BJ (cell line): ENCODE measurements around the gene GRIK3. TPM values are rescaled to one million over a fixed set of nuclear protein-coding genes. Genes with fewer than 3 reads are reported as not detected.

Experiments
- CTCF ChIA-PET: fragments of 350-600 bp; formaldehyde crosslinking; extraction: SDS; loops from one replicate; lab custom pipeline; 2021; ENCODE audit warnings: antibody characterized with exemption, inconsistent platforms; lab: Yijun Ruan, JAX
- POLR2A ChIA-PET: fragments of 300-600 bp; sonication (Branson Sonifier 250); formaldehyde crosslinking; extraction: SDS; loops from one replicate; lab custom pipeline; 2021; ENCODE audit warnings: antibody characterized with exemption; lab: Charles Lee
- DNase-seq: peaks from one replicate; pipeline ENCODE4 v3.0.0-alpha.2; 2011; ENCODE audit warnings: low read depth
- H3K27me3 ChIP-seq: 2 replicates; pipeline ENCODE4 v1.6.0; 2011; ENCODE audit warnings: low read length; ENCODE audit not compliant: control insufficient read depth, insufficient read depth
- H3K36me3 ChIP-seq: 2 replicates; pipeline ENCODE4 v1.5.1; 2011; ENCODE audit warnings: low read length; ENCODE audit not compliant: control insufficient read depth, insufficient read depth
- H3K4me3 ChIP-seq: 2 replicates; pipeline ENCODE4 v1.5.1; 2011; ENCODE audit warnings: low read depth, mild to moderate bottlenecking, control low read depth, low read length
- polyA plus RNA-seq: library from polyadenylated mRNA; depleted of rRNA; stranded (reverse); fragments of >200 nt; gene quantifications from 2 replicates; pipeline ENCODE4 v1.2.3, GENCODE V29; 2011
- TF ChIP-seq, protein P1 (sequence below): IDR thresholded peaks from 2 replicates; pipeline ENCODE4 v1.5.1; 2011; ENCODE audit warnings: low read depth, mild to moderate bottlenecking, control low read depth, inconsistent platforms, low read length, moderate library complexity; ENCODE audit not compliant: insufficient read depth

The GRIK3 gene
- polyA plus RNA-seq, 1 experiment = not detected

DNA sequence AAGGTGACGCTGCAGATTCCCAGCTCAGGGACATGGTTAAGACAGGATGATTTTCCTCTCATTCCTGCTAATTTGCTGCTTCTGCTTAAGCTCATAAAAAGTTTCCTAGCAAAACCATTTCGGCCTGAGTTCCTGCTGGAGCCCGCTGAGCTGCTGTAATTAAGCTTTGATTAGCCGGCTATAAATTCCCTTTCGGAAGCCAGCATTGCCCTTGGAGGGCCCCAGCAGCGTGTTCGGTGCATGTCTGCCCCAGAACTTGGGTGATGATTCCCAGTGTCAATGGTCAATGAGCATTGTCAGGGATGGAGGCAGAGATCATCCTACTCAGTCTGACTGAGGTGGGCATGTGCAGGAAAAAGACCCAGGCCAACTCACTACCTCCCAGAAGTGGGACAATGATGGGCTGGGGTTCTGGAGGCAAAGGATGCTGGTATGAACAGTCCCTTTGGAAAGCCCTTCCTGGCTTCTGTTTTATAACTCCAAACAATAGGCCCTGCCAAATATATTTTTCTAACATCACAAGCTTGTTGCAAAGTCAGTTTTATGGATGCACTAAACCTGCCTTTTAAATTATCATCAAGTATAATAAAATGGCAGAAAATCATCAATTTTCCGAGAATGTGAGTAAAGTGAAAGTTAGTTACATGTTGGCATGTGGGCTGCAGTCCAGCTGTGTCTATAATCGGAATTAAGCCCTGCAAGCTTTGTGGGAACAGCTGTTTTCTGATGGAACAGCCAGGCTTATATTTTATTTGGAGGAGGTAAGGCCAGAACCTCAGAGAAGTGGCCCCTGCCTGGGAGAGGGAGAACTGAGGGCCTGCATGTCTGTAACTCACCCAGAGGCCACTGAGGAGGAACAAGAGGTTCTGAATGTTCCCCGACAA is 257.1 kb downstream of the GRIK3 start:
- ChIA-PET POLR2A (no interaction called here), CTCF (no interaction called here)
- Histone ChIP-seq H3K27me3 (0 out of 2 replicates have a peak, but pooled peaks cover 1% of the 10 kb centered on the region), H3K4me3 (no peak overlapping the region), H3K36me3 (no peaks in the 10 kb centered on the region)
- TF ChIP-seq, protein P1, sequence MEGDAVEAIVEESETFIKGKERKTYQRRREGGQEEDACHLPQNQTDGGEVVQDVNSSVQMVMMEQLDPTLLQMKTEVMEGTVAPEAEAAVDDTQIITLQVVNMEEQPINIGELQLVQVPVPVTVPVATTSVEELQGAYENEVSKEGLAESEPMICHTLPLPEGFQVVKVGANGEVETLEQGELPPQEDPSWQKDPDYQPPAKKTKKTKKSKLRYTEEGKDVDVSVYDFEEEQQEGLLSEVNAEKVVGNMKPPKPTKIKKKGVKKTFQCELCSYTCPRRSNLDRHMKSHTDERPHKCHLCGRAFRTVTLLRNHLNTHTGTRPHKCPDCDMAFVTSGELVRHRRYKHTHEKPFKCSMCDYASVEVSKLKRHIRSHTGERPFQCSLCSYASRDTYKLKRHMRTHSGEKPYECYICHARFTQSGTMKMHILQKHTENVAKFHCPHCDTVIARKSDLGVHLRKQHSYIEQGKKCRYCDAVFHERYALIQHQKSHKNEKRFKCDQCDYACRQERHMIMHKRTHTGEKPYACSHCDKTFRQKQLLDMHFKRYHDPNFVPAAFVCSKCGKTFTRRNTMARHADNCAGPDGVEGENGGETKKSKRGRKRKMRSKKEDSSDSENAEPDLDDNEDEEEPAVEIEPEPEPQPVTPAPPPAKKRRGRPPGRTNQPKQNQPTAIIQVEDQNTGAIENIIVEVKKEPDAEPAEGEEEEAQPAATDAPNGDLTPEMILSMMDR = no peak
- no peak for DNase-seq

DNA sequence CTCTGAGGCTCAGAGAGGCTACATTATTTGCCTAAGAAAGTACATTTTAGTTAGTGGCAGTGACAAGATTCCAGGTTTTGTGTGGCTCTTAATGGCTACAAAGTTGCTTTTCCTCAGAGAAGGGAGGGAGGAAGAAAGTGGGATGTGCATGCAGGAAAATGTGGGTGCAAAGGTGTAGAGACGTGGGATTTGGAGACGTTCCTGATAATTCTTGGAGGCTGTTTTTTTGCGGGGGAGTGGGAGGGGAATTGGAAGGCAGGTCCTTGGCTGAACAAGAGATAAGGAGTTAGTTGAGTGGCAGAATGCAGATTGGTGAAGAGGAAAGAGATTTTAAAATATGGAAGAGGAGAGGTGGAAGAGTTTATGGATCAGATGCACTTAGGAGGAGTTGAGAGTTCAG is 258.1 kb downstream of the GRIK3 start:
- H3K4me3 ChIP-seq = no peak overlapping the region
- H3K36me3 ChIP-seq = no peaks in the 10 kb centered on the region
- DNase-seq = no peak
- CTCF ChIA-PET = no interaction called here
- TF ChIP-seq, protein P1 = no peak
- POLR2A ChIA-PET = no interaction called here
- 0 out of 2 replicates have a peak, but pooled peaks cover 1% of the 10 kb centered on the region for H3K27me3 ChIP-seq

DNA sequence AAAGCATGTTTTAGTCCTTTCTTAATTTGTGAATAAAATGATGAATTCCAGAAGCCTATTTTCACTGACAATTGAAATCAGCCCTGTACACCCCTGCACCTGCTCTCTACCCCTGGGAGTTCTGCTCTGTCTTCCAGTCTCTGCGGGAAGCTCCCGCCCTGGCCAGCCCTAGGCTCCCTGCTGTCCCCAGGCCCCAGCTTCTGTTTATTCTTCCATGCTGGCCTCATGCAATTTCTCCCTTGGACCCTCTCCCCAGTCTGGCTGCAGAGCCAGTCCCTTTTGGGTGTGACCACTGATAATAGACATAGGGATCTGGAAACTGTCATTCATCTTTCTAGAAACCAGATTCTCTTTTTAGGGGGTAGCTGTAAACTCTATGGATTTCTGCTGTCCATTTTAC is 258.6 kb downstream of the GRIK3 start:
- H3K4me3 ChIP-seq = no peak overlapping the region
- H3K27me3 ChIP-seq = 0 out of 2 replicates have a peak, but pooled peaks cover 1% of the 10 kb centered on the region
- DNase-seq = no peak
- no peaks in the 10 kb centered on the region for H3K36me3 ChIP-seq
- ChIA-PET CTCF (no interaction called here), POLR2A (no interaction called here)
- TF ChIP-seq, protein P1 = no peak

DNA sequence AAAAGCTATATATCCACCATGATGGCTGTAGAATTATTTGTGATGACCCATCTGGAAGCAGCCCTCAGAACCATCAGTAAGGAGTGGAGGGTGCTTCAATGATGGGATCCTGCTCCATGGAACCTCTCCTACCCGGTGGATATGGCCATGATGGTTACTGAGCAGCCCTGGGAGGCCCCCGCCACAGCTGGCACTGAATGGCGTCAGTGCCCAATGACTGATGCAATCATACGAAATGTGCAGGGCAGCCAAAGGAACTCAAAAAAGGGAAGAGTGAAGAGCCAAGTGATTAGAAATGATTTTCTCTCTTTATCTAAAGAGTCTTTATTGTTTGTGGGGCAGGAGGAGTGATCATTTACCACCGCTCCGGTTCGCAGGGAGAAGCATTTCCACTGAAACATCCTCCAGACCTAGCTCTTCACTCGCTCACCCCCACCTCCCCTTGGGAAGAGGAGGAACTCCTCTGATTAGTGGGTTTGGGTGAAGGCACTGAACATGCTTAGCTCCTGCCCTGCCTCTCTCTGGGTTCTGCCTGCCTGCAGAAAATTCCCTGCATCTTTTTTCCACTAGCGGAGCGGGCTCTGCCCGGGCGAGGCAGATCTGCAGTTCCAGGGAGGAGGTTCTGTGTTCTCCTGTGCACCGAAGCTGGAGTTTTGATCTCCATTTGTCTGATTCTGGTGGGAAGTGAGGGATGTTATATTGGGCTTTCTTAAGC is 260.3 kb downstream of the GRIK3 start:
- TF ChIP-seq, protein P1 = no peak
- CTCF ChIA-PET = no interaction called here
- POLR2A ChIA-PET = no interaction called here
- no peak for DNase-seq
- Histone ChIP-seq H3K36me3 (no peaks in the 10 kb centered on the region), H3K4me3 (no peak overlapping the region), H3K27me3 (0 out of 2 replicates have a peak, but pooled peaks cover 1% of the 10 kb centered on the region)

DNA sequence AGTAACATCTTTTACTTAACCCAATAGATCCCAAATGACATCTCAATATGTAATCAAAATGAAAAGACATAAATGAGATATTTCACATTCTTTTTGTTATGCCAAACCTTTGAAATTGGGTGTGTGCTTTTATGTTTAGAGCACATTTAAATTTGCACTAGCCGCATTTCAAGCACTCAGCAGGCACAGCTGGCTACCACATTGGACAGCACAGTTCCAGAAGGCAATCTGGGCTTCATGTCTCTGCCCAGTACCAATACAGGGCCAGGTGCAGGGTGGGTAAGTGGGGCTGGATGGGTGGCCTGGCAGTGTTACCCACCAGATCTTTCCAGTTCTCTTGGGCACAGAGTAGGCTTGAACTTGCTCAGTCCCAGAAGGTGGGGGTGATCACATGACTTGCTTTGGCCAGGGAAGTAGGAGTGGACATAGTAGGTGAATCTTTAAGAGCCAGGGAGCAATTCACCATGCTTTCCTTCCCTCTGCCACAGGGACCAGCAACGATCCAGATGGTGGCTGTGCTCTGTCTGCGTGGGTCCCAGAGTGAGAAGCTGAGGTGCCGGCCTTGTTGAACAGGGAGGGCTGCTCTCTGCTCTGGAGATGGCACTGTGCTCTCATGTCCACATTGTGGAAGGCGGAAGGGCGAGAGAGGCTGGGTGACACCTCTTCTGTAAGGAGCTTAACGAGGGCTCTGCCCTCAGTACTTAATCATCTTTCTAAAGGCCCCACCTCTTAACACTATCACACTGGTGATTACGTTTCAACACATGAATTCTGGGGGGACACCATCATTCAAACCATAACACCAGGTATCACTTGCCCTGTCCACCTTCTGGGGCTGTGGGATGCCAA is 261.4 kb downstream of the GRIK3 start:
- ChIA-PET CTCF (no interaction called here), POLR2A (no interaction called here)
- no peaks in the 10 kb centered on the region for H3K36me3 ChIP-seq
- 0 out of 2 replicates have a peak, but pooled peaks cover 1% of the 10 kb centered on the region for H3K27me3 ChIP-seq
- TF ChIP-seq, protein P1 = no peak
- H3K4me3 ChIP-seq = no peak overlapping the region
- no peak for DNase-seq
